ENCODE results near the gene FMC1. TPM values are rescaled to one million over a fixed set of nuclear protein-coding genes. Genes with fewer than 3 reads are reported as not detected.
"Not testable (repeated sequence)": the region's sequence is repeated elsewhere in the genome, so short reads cannot be mapped to it uniquely, and the experiment has no call there.

Gene FMC1, protein sequence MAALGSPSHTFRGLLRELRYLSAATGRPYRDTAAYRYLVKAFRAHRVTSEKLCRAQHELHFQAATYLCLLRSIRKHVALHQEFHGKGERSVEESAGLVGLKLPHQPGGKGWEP
- polyA plus RNA-seq (ENCODE audit: insufficient read length in 4 of 4), result 10 to 100 TPM; 22.5 to 36.2 (median 27.0) TPM

DNA sequence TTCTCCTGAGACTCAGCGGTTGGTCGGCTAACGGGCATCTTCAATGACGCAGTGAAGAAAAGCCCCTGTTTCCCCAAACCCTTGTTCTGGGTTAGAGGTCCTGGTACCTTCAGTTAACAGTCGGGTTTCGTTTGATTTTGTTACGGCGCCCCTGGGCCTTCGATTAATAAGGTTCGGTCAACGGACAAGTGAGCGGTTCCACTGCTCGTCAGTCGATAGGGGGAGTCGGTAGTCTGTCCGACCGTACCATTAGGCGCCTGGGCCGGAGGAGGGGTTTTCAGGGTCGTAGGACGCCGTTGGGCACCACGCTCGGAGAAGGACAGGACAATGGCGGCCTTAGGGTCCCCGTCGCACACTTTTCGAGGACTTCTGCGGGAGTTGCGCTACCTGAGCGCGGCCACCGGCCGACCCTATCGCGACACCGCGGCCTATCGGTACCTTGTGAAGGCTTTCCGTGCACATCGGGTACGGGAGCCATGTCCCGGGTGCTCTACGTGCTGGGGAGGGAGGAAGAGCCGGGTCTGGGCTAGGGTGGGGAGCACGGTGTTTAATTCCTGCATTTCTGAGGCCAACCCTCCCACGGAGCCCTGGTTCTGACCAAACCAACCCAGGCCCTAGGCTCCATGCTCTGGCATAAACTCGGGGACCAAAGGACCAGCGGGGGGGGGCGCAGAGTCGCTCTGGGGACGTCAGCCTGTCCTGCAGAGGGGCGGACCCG lies at the start of gene FMC1:
Gene FMC1, plus strand, starts transcription at position 280 of the 718 bp plus-strand sequence. Its CDS starts 48 bp downstream, at position 328.
- peak; percentile 89 to 94 (median 91) for DNase-seq (ENCODE audit: low read depth in 4 of 4, low spot score in 2 of 4)

DNA sequence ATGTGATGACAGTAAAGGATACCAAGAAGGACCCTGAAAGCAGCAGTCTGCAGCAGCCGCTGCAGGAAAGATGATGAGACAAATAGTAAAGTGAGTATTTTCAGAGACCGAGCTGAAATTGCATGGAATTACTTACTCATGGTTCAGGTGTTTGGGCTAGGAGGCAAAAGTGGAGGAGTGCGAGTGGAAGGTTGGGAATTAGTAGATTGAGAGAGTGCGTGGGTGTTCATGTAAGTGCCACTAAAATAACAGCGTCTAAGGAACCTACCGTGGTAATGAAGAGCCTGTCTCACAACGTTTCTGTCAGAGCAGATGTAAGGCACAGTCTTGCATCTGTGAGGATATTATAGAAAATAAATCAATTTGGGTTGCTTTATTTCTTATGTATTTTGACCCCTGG lies 48.3 kb upstream of the FMC1 start:
- no peak for DNase-seq (ENCODE audit: low read depth in 4 of 4, low spot score in 2 of 4)

DNA sequence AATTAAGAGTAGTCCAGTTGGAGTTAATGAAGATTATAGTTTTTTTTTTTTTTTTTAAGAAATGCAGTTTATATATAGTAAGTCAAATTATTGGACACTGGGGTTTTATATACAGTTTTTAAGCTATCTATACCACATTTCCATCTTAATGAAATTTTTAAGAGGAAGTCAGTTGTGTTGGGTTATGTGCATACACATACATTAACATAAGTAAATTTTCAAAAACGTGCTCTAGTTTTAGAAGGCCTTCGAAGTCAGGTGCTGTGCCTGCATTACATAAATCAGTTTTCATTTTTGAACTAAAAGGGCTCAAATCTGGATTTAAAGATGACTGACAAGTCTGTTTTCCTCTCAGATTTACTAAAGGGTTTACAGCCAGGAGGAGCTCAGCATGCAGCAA lies 47.6 kb upstream of the FMC1 start:
- no peak for DNase-seq (ENCODE audit: low read depth in 4 of 4, low spot score in 2 of 4)

DNA sequence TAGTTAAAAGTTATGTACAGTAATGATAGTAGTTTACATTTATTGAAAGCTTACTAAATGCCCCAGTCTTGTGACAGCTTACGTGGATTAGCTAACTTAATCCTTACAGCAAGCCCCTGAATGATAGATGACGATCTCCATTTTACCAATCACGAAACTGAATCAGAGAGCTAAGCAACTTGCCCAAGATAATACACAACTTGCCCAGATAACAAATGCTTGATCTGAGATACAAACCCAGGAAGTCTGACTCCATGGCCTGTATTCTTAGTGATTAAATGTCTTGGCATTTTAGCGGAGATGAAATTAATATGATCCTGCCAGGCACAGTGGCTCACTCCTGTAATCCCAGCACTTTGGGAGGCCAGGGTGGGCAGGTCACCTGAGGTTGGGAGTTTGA lies 46.9 kb upstream of the FMC1 start:
- no peak for DNase-seq (ENCODE audit: low read depth in 4 of 4, low spot score in 2 of 4)

DNA sequence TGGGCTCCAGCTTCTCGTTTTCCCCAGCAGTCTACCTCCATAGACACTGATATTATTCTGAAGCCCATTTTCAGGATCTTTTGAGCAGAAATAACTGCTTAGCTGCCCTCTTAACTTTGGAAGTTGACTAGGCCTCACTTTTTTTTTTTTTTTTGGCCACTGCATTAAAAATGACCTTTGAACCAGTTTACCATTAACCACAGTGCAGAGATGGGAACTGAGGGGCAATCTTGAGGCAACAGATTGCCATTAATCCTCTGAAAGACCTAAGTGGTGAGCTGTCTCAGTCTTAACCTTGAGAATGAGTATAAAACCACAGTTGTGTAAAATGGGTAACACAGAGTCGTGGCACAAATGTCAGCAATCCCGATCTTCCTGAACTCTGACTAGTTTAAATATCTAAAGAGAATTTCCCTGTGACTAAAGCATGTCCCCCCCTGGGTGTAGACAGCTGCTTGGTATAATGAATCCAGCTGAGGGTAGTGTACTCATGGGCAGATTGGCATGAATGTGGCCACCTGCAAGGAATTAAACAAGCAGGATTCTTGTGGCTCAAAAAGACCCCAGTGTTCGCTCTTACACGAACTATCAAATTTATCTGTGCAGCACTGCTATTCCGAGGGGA lies 46.1 kb upstream of the FMC1 start:
- no peak for DNase-seq (ENCODE audit: low read depth in 4 of 4, low spot score in 2 of 4)

DNA sequence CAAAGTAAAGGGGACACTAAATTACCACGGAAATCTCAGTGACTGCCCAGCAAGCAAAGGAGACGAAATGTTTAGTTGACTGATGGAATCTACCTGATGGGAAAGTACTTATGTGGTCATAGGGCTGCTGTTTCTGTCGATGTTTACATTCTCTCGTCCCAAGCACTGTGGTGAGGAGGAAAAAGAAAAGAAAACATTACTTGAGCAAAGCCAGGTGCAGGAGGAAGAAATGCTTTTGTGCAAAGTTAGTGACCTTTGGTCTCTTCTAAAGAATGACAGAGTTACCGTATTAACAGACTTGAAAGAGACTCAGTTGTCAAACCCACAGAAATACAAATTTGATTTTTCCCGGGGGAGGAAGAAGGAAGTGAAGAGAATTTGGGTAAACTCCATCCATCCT lies 43.3 kb upstream of the FMC1 start:
- DNase-seq (ENCODE audit: low read depth in 4 of 4, low spot score in 2 of 4), result no peak

DNA sequence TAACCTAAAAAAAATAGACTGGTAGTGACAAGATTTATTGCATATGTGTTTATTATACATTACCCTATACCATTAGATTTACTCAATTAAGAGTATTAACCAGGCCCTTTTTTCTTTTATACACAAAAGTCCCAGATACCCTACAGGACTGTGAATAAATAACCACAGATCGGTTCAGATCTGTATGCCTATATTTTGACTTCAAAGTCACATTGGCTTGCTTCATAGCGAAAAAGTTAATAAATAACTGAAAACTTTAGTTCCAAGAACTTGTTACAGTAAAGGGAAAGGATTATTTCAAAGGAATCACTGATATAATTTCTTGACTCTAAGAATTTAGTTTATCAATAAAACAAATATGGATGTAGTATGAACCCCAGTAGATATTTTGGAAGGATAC lies 41.8 kb upstream of the FMC1 start:
- DNase-seq (ENCODE audit: low read depth in 4 of 4, low spot score in 2 of 4), result no peak

DNA sequence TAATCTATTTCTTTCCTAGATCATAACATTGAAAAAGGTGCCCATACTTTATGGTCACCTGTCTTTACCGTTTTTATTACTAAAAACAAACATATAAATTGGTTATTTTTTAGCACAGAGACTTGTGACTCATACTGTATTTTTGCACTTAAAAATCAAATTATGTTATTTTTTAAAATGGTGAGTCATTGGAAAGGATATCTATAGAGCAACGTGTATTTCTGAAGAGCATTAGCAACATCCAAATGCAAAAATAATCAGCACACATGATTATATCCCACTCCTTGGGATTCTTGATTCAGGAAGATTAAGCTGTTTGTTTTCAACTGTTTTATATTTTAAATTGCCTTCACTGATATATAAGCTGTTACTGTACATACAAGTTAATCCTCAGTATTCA lies 40.7 kb upstream of the FMC1 start:
- DNase-seq (ENCODE audit: low read depth in 4 of 4, low spot score in 2 of 4), result no peak

DNA sequence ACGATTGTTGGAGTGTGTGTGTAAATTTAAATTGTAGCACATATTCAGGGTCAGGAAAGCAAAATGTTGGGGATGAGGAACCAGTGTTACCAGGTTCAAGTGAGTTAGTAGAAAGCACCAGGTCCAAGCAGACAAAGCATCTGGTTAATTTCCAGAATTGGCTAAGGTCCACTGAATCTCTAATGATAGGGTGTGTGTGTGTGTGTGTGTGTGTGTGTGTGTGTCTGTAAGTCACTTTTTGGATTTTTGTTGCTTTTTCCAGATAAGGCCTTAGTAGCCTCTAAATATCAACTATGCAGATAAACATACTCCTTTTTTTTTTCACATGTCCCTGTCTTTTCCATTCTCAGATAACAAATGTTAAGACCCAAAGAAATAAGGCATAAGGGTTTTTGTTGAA lies 36.6 kb upstream of the FMC1 start:
- DNase-seq (ENCODE audit: low read depth in 4 of 4, low spot score in 2 of 4), result no peak

DNA sequence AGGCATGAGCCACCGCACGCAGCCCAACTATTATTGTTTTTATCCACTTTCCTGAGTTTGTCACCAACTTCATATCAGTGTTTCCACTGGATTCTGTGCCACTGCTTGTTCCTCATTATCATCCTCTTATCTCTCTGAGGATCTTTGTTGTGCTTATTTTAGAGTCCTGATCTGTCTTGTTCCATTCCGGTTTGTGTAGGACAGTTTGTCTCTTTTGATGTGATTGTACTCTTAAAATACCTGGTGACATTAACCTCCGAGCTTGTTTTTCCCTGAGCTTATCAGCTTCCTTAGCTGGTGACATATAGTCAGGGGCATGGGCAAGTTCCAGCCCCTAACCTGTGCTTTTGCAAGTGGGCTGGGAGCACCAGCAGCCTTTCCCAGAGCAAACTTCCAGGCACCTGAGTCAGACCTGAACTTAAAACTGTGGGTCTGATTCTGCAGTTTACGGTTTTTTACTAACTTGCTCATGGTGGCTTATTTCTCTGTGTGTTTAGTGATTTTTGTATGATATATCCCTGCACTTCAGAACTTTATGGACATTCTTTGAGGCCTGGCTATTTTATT lies 23.1 kb upstream of the FMC1 start:
- DNase-seq (ENCODE audit: low read depth in 4 of 4, low spot score in 2 of 4), result no peak

DNA sequence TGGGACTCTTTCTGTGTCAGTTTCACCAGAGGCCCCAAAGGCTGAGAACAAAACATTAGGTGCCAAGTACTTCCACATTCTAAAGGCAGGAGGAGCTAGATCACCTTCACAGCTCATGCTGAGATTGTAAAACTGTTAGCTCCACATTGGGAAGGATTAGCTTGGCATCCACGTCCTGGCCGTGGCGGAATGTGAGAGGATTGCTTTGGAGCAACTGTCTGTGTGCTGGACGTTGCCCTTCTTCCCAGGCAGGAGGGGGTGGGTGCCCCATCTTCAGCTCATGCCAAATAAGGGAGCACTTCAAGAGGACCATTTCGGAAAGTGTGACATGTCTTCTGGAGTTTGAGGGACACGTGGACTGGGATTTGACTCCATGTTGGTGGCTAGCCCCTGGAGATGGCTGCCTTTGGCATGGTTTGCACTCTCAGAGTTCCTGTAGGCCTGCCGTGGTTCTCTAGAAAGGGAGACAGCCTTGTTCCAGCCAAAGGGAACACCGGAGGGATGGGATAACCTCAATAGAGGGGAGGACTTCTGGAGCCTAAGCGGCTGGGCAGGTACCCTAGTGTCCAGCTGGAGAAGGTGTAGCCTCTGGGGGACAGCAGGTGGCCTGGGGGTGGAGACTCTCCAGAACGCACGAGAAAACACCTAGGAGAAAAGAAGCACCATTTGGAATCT lies 19.9 kb upstream of the FMC1 start:
- DNase-seq (ENCODE audit: low read depth in 4 of 4, low spot score in 2 of 4), result no peak

DNA sequence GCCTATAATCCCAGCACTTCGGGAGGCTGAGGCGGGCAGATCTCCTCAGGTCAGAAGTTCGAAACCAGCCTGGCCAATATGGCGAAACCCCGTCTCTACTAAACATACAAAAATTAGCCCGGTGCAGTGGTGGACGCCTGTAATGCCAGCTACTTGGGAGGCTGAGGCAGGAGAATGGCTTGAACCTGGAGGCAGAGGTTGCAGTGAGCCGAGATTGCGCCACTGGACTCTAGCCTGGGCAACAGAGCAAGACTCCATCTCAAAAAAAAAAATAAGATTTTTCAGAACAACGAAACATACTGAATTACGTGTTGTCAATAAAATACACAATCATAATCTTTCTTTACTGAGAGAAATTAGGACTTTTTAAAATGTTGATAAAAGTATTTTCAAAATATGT lies 16.4 kb upstream of the FMC1 start:
- not testable (repeated sequence) for DNase-seq (ENCODE audit: low read depth in 4 of 4, low spot score in 2 of 4)

DNA sequence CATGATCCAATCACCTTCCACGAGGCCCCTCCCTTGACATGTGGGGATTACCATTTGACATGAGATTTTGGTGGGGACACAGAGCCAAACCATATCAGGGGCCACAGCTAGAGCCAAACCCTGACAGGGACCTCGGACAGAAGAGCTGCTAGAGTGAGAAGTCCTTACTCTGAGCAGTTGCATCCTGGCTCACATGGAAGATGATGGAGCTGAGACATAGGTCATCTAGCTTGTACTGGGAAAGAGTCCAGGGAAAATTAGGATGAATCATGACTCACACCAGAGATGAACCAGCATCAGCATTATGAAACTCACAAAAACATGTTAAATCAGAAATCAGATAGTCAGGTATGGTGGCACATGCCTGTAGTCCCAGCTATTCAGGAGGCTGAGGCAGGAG lies 12.8 kb upstream of the FMC1 start:
- no peak for DNase-seq (ENCODE audit: low read depth in 4 of 4, low spot score in 2 of 4)

DNA sequence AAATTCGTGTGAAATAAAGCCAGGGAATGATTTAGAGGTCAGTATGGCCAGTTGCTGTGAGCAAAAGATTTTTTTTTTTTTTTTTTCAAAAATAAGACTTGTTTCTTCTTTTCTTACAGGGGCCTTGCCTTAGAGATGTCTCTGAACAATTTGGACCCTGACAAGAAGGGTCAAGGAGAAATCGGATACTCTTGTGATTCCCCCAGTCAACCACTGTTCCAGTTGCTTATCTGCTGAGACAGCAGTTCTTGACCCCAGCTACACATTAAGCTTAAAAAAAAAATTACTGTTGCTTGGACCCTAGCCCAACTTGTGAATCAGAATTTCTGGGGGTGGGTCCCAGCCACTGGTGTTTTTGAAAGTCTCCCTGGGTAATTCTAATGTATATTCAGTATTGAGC lies 12.0 kb upstream of the FMC1 start:
- no peak for DNase-seq (ENCODE audit: low read depth in 4 of 4, low spot score in 2 of 4)

DNA sequence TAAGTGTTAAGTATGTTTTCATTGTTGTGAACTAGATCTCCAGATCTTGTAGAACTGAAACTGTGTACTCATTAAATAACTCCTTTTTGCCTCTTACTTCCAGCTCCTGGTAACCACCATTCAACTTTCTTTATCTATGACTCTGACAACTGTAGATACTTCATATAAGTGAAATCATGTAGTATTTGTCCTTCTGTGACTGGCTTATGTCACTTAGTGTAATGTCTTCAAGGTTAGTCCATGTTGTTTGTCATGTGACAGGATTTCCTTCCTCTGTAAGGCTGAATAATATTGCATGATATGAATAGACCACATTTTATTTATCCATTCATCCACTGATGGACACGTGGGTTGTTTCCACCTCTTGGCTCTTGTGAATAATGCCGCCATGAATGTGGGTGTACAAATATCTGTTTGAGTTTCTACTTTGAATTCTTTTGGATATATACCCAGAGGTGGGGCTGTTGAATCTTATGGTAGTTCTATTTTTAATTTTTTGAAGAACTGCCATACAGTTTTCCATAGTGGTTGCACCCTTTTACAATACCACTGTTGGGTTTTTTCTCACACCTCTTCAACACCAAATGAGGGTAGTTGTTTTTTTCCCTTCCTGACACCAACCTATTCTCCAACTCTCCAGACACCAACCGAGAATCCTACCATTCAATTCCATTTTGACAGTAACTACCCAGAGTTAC lies 10.7 kb upstream of the FMC1 start:
- DNase-seq (ENCODE audit: low read depth in 4 of 4, low spot score in 2 of 4), result no peak

DNA sequence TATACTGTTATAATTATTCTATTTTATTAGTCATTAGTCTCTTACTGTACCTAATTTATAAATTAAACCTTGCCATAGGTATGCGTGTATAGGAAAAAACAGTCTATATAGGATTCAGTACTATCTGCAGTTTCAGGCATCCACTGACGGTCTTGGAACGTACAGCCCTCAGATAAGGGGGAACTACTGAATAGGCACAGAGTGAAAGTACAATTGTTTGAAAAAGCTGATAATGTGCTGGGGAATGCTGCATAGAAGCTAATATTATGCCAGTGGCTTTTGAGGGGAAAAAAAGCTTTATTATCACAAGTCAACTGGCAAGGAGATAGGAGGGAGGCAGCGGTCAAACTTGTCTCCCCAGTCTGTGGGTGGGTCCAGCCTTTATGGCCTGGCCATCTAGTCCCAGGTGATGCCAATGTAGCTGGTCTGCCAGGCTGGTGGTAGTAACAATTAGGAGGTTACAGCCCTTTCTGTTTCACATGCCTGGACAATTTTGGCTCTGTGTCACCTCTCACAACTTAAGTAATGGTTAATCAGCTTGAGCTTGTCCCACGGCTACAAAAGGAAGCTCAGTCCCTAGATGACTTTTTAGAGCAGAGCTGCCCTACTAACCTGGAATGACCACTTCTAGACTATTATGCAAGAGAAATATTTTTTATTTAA lies 8.3 kb upstream of the FMC1 start:
- no peak for DNase-seq (ENCODE audit: low read depth in 4 of 4, low spot score in 2 of 4)

DNA sequence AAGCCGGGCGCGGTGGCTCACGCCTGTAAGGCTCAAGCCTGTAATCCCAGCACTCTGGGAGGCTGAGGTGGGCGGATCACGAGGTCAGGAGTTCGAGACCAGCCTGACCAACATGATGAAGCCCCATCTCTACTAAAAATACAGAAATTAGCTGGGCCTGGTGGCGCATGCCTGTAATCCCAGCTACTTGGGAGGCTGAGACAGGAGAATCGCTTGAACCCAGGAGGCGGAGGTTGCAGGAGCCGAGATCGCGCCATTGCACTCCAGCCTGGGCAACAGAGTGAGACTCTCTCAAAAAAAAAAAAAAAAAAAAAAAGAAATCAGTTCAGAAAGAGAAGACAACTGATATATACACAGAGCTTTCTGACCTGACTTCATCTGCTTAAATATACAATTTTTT lies 7.7 kb upstream of the FMC1 start:
- not testable (repeated sequence) for DNase-seq (ENCODE audit: low read depth in 4 of 4, low spot score in 2 of 4)

DNA sequence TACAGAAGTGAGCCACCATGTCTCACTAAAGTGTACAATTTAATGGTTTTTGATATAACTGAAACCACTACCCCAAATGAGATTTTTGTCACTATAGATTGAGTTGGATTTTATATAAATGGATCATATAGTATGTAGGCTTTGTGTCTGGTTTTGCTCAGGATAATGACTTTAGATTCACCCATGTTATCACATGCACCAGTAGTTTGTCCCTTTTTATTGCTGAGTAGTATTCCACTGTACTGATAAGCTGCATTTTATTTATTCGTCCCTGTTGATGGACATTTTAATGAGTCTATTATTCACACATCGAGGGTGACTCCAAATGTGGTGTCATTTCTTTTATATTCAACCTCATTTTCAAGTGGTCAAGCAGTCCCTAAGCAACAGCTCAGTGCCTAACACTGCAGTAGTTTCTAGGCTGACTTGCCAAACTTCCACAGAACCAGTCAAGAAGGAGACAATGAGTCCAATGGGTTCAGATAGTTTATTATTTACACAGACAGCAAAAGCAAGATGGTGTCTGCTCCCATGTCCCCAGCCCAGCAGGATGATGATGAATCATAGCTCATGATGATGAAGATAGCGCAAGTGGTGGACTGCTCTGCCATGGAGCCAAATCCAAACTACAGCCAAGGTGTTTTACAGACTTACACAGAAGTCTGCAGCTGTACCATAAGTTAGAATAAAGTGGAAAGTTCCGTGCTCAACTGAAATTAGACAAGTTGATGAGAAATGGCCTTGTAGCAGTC lies 6.6 kb upstream of the FMC1 start:
- no peak for DNase-seq (ENCODE audit: low read depth in 4 of 4, low spot score in 2 of 4)

DNA sequence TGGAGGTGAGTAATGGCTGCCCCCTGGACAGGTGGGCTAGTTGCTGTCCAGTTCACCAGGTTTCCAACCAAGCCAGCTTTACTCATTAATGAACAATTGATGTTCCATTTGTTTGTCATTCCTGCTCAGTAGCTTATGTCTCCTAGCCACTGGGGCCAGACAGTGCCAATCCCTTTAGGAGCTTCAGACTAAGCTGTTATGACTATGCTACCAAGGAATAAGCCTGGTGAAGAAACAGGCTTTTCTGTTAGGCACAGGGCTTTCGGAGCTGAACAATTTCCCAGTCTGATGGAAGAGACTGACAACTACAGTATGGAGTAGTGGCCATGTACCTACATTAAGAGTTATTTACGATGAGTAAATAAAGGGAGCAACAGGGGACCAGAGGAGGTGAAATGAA lies 2.1 kb upstream of the FMC1 start:
- no peak for DNase-seq (ENCODE audit: low read depth in 4 of 4, low spot score in 2 of 4)

DNA sequence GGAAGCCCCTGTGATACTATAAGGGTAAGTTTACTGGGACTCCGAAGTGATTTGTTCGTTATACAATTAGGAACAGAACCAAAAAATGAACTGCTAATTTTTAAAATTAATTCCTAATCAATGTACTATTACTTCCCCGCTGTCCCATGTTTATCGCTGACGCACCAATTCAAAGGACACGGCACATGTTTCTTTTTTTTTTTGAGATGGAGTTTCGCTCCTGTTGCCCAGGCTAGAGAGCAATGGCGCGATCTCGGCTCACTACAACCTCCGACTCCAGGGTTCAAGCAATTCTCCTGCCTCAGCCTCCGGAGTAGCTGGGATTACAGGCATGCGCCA lies 1.5 kb upstream of the FMC1 start:
- DNase-seq (ENCODE audit: low read depth in 4 of 4, low spot score in 2 of 4), result no peak

Measured in left renal cortex interstitium (tissue), 4 donors.